Neural cell (in vitro differentiated cells): ENCODE measurements around the gene COX14. TPM values are rescaled to one million over a fixed set of nuclear protein-coding genes. Genes with fewer than 3 reads are reported as not detected.

Experiments
- H2AFZ ChIP-seq: fragments of 200-600, 300-800 bp; sonication (generic), shearing (Covaris generic); 2 replicates; pipeline ENCODE4 v1.6.0; 2014; ENCODE audit warnings: low read depth, mild to moderate bottlenecking, antibody characterized with exemption, low read length, moderate library complexity
- H3F3A ChIP-seq: fragments of 200-600 bp; shearing (Covaris generic); 2 replicates; pipeline ENCODE4 v1.6.1; 2016; ENCODE audit warnings: mild to moderate bottlenecking, moderate library complexity, mixed read lengths, antibody characterized with exemption, low read length; ENCODE audit not compliant: insufficient read depth, poor library complexity, severe bottlenecking
- H3K27ac ChIP-seq: fragments of 200-600, 300-800 bp; sonication (generic), shearing (Covaris generic); 2 replicates; pipeline ENCODE4 v1.5.1; 2014; ENCODE audit warnings: mild to moderate bottlenecking, low read length, moderate library complexity
- H3K27me3 ChIP-seq: fragments of 300-800, 200-600 bp; sonication (generic), shearing (Covaris generic); 2 replicates; pipeline ENCODE4 v1.6.0; 2014; ENCODE audit warnings: mild to moderate bottlenecking, low read depth, low read length, moderate library complexity; ENCODE audit not compliant: insufficient read depth
- H3K36me3 ChIP-seq: fragments of 300-800, 200-600 bp; sonication (generic), shearing (Covaris generic); 2 replicates; pipeline ENCODE4 v1.5.1; 2014; ENCODE audit warnings: mild to moderate bottlenecking, antibody characterized with exemption, low read length, moderate library complexity; ENCODE audit not compliant: insufficient read depth
- H3K4me2 ChIP-seq: fragments of 300-800, 200-600 bp; sonication (generic), shearing (Covaris generic); 2 replicates; pipeline ENCODE4 v1.6.0; 2014; ENCODE audit warnings: mild to moderate bottlenecking, low read length
- H3K4me3 ChIP-seq: fragments of 300-800, 200-600 bp; sonication (generic), shearing (Covaris generic); 2 replicates; pipeline ENCODE4 v1.5.1; 2014; ENCODE audit warnings: mild to moderate bottlenecking, low read length, moderate library complexity
- H3K79me2 ChIP-seq: fragments of 200-600 bp; shearing (Covaris generic); replicated peaks from 2 replicates; pipeline ENCODE4 v1.6.0; 2014; ENCODE audit warnings: mild to moderate bottlenecking, low read length, moderate library complexity; ENCODE audit not compliant: insufficient read depth
- H3K9ac ChIP-seq: fragments of 300-800, 200-600 bp; sonication (generic), shearing (Covaris generic); 2 replicates; pipeline ENCODE4 v1.6.1; 2016; ENCODE audit warnings: mild to moderate bottlenecking, low read length, mixed read lengths
- H3K9me2 ChIP-seq: fragments of 200-600 bp; shearing (Covaris generic); 2 replicates; pipeline ENCODE4 v1.6.1; 2016; ENCODE audit warnings: mild to moderate bottlenecking, low read length, mixed read lengths; ENCODE audit not compliant: insufficient read depth
- H3K9me3 ChIP-seq: fragments of 200-600, 300-800 bp; sonication (generic), shearing (Covaris generic); 2 replicates; pipeline ENCODE4 v1.6.1; 2016; ENCODE audit warnings: mild to moderate bottlenecking, mixed run types, low read length, moderate library complexity, mixed read lengths
- H4K20me1 ChIP-seq: fragments of 200-600 bp; shearing (Covaris generic); 2 replicates; pipeline ENCODE4 v1.6.1; 2016; ENCODE audit warnings: mild to moderate bottlenecking, mixed run types; ENCODE audit not compliant: insufficient read depth
- CTCF ChIP-seq: fragments of 450-650 bp; IDR thresholded peaks from 2 replicates; pipeline ENCODE4 v1.5.1; 2014; ENCODE audit warnings: antibody characterized with exemption, mild to moderate bottlenecking, moderate library complexity; ENCODE audit not compliant: poor library complexity, severe bottlenecking
- EP300 ChIP-seq: fragments of 450-650 bp; conservative IDR thresholded peaks from 2 replicates; pipeline ENCODE4 v1.6.1; 2014; ENCODE audit warnings: antibody characterized with exemption, mild to moderate bottlenecking, moderate library complexity; ENCODE audit not compliant: poor library complexity, severe bottlenecking
- EZH2 ChIP-seq: fragments of 200-600, 300-800 bp; shearing (Covaris generic), sonication (generic); IDR thresholded peaks from 2 replicates; pipeline ENCODE4 v1.6.1; 2014; ENCODE audit warnings: antibody characterized with exemption, low read length, borderline replicate concordance, mild to moderate bottlenecking; ENCODE audit not compliant: insufficient read depth, poor library complexity, severe bottlenecking
- MXI1 ChIP-seq: fragments of 450-650 bp; conservative IDR thresholded peaks from 2 replicates; pipeline ENCODE4 v1.6.1; 2014; ENCODE audit warnings: antibody characterized with exemption, mild to moderate bottlenecking; ENCODE audit not compliant: poor library complexity, severe bottlenecking
- POLR2AphosphoS5 ChIP-seq: IDR thresholded peaks from 2 replicates; pipeline ENCODE4 v1.6.1; 2012
- RAD21 ChIP-seq: fragments of 450-650 bp; conservative IDR thresholded peaks from 2 replicates; pipeline ENCODE4 v1.6.1; 2014; ENCODE audit warnings: antibody characterized with exemption, mild to moderate bottlenecking, moderate library complexity
- REST ChIP-seq: IDR thresholded peaks from 2 replicates; pipeline ENCODE4 v1.6.1; 2012; ENCODE audit warnings: borderline replicate concordance
- SMC3 ChIP-seq: fragments of 450-650 bp; conservative IDR thresholded peaks from 2 replicates; pipeline ENCODE4 v1.6.1; 2014; ENCODE audit warnings: antibody characterized with exemption, mild to moderate bottlenecking, moderate library complexity; ENCODE audit not compliant: poor library complexity
- TAF1 ChIP-seq: IDR thresholded peaks from 2 replicates; pipeline ENCODE4 v1.6.1; 2012; ENCODE audit warnings: low read depth
- polyA plus RNA-seq: library from polyadenylated mRNA; depleted of rRNA; stranded (reverse); fragments of >200 nt; gene quantifications from 2 replicates; pipeline ENCODE4 v1.2.3, GENCODE V29; 2014

Gene COX14
- polyA plus RNA-seq, 1 donor from 2014 or later = 79.3 TPM

GRCh38 chr12:50102131-50102531, 9.9 kb upstream of the COX14 start:
- peaks cover 5% of the 10 kb centered on the region for H3K36me3 ChIP-seq
- no peak overlapping the region for H3K27ac ChIP-seq
- no peaks in the 10 kb centered on the region for H3K27me3 ChIP-seq
- H3F3A ChIP-seq = peaks cover 4% of the 10 kb centered on the region
- H3K79me2 ChIP-seq = no peaks in the 10 kb centered on the region
- H3K9me2 ChIP-seq = no peaks in the 10 kb centered on the region
- TF ChIP-seq EP300 = no peak
- no peak for TF ChIP-seq RAD21
- no peak for TF ChIP-seq REST
- no peak for TF ChIP-seq TAF1
- no peak for TF ChIP-seq EZH2
- TF ChIP-seq CTCF = no peak
- TF ChIP-seq MXI1 = no peak
- TF ChIP-seq POLR2AphosphoS5 = no peak
- TF ChIP-seq SMC3 = no peak
- H3K4me3 ChIP-seq = no peak overlapping the region
- H4K20me1 ChIP-seq = no peaks in the 10 kb centered on the region
- H3K9ac ChIP-seq = no peak overlapping the region
- no peak overlapping the region for H3K4me2 ChIP-seq
- H3K9me3 ChIP-seq = no peaks in the 10 kb centered on the region
- H2AFZ ChIP-seq = no peak overlapping the region

- Histone ChIP-seq H3K36me3 (peaks cover 5% of the 10 kb centered on the region), H2AFZ (no peak overlapping the region), H3F3A (peaks cover 4% of the 10 kb centered on the region), H3K27me3 (no peaks in the 10 kb centered on the region), H3K9ac (no peak overlapping the region), H3K9me3 (no peaks in the 10 kb centered on the region), H3K27ac (no peak overlapping the region), H3K79me2 (no peaks in the 10 kb centered on the region), H4K20me1 (no peaks in the 10 kb centered on the region), H3K4me3 (no peak overlapping the region), H3K9me2 (no peaks in the 10 kb centered on the region), H3K4me2 (no peak overlapping the region)
- TF ChIP-seq EZH2 (no peak), CTCF (no peak), REST (no peak), SMC3 (no peak), MXI1 (no peak), EP300 (no peak), TAF1 (no peak), RAD21 (no peak), POLR2AphosphoS5 (no peak)
These were observed 9.3 kb upstream of the COX14 start for GRCh38 chr12:50102646-50103309.
